Cardiac muscle cell (in vitro differentiated cells and primary cell): ENCODE measurements around the gene CLEC3A. TPM values are rescaled to one million over a fixed set of nuclear protein-coding genes. Genes with fewer than 3 reads are reported as not detected.

Experiments
- DNase-seq, 2 donors: peaks; one replicate each; pipeline versions ENCODE4 v3.0.0 to v3.0.0-alpha.2; 2010 to 2017; ENCODE audit warnings: low read depth in 1 of 2, low spot score in 1 of 2
- H3K27ac ChIP-seq: fragments of 200-600 bp; sonication (generic); 2 replicates; pipeline ENCODE4 v1.5.1; 2016
- H3K27me3 ChIP-seq: fragments of 200-600 bp; sonication (generic); 2 replicates; pipeline ENCODE4 v1.6.0; 2016; ENCODE audit warnings: control low read depth
- H3K36me3 ChIP-seq: fragments of 200-600 bp; sonication (generic); 2 replicates; pipeline ENCODE4 v1.5.1; 2016; ENCODE audit warnings: control low read depth
- H3K4me1 ChIP-seq: fragments of 200-600 bp; sonication (generic); 2 replicates; pipeline ENCODE4 v1.8.1; 2017; ENCODE audit warnings: low read depth, mild to moderate bottlenecking, mixed run types
- H3K4me3 ChIP-seq: fragments of 200-600 bp; sonication (generic); 2 replicates; pipeline ENCODE4 v1.5.1; 2016; ENCODE audit warnings: mild to moderate bottlenecking
- H3K9me3 ChIP-seq: fragments of 200-600 bp; sonication (generic); 2 replicates; pipeline ENCODE4 v1.5.1; 2017; ENCODE audit warnings: low read depth, mild to moderate bottlenecking, control low read depth
- polyA plus RNA-seq: library from polyadenylated mRNA; unstranded; fragments of >200 nt; fragmentation: Nextera tagmentation; extraction: Ambion mirVana; gene quantifications from 2 replicates; pipeline ENCODE4 v1.2.1, GENCODE V29; 2016
- total RNA-seq: library from RNA; depleted of rRNA; stranded (reverse); fragments of >200 nt; gene quantifications from 2 replicates; pipeline ENCODE4 v1.2.3, GENCODE V29; 2016
- TF ChIP-seq, protein P1 (sequence below): IDR thresholded peaks from 2 replicates; pipeline ENCODE4 v1.5.1; 2012; ENCODE audit warnings: low read depth, mild to moderate bottlenecking, low read length

Gene CLEC3A
- total and polyA plus RNA-seq, 2 experiments from 2014 or later = not detected

DNA sequence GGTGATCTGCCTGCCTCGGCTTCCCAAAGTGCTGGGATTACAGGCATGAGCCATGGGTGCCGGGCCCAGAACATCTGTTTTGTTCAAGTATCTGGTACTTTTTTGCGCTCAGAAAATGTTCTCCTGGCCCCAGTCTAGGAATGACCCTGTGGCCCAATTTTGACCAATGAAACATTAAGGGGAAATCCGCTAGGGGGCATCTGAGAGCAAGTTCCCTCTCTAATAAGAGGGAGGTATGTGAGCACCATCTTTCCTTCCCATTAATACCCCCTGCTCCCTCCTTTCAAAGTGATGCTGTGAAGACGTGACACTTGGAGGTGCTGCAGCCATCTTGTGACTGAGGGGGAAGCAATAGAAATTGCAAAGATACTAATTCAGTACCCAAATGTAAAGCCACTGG is 16.5 kb upstream of the CLEC3A start:
- no peak overlapping the region for H3K4me3 ChIP-seq
- H3K27me3 ChIP-seq = no peaks in the 10 kb centered on the region
- H3K9me3 ChIP-seq = no peaks in the 10 kb centered on the region
- H3K27ac ChIP-seq = no peak overlapping the region
- TF ChIP-seq, protein P1, sequence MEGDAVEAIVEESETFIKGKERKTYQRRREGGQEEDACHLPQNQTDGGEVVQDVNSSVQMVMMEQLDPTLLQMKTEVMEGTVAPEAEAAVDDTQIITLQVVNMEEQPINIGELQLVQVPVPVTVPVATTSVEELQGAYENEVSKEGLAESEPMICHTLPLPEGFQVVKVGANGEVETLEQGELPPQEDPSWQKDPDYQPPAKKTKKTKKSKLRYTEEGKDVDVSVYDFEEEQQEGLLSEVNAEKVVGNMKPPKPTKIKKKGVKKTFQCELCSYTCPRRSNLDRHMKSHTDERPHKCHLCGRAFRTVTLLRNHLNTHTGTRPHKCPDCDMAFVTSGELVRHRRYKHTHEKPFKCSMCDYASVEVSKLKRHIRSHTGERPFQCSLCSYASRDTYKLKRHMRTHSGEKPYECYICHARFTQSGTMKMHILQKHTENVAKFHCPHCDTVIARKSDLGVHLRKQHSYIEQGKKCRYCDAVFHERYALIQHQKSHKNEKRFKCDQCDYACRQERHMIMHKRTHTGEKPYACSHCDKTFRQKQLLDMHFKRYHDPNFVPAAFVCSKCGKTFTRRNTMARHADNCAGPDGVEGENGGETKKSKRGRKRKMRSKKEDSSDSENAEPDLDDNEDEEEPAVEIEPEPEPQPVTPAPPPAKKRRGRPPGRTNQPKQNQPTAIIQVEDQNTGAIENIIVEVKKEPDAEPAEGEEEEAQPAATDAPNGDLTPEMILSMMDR = no peak
- no peaks in the 10 kb centered on the region for H3K4me1 ChIP-seq
- peak in 1 of 2 donors; percentile 4 for DNase-seq
- no peaks in the 10 kb centered on the region for H3K36me3 ChIP-seq

DNA sequence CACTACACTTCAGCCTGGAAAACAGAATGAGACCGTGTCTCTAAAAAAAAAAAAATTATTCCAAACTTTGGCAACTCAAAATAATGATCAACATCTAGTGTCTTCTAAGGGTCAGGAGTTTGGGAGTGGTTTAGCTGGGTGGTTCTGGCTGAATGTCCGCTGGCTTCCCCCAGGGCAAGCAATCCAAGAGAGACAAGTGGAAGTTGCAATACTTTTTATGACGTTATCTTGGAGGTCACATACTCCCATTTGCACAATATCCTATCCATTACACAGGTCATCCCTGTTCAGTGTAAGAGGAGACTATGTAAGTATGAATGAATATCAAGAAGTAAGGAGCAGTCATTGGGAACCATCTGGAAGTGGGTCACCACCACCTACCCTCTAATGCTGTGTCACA is 15.2 kb upstream of the CLEC3A start:
- H3K27ac ChIP-seq = no peak overlapping the region
- no peak for DNase-seq
- TF ChIP-seq, protein P1 = no peak
- H3K4me1 ChIP-seq = no peaks in the 10 kb centered on the region
- peaks cover 4% of the 10 kb centered on the region for H3K27me3 ChIP-seq
- no peaks in the 10 kb centered on the region for H3K36me3 ChIP-seq
- no peaks in the 10 kb centered on the region for H3K9me3 ChIP-seq
- H3K4me3 ChIP-seq = no peak overlapping the region

DNA sequence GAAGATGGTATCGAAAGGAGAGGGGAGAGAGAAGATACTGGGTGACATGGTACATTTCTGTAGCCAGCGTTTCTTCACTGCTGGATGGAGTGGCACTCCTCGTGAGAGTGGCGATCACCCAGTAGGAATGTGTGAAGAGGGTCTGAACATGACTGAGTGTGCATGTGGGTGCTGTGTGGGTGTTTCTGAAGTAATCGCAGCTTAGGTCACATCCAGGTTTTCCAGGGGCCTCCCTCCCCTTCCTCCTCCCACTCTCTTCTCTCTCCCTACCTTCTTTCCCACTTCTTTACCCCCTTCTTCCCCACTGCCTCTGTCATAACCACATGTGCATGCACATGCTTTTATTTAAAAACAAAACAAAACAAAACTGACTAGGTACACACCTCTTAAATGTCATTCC is 1.8 kb downstream of the CLEC3A start:
- TF ChIP-seq, protein P1 = no peak

DNA sequence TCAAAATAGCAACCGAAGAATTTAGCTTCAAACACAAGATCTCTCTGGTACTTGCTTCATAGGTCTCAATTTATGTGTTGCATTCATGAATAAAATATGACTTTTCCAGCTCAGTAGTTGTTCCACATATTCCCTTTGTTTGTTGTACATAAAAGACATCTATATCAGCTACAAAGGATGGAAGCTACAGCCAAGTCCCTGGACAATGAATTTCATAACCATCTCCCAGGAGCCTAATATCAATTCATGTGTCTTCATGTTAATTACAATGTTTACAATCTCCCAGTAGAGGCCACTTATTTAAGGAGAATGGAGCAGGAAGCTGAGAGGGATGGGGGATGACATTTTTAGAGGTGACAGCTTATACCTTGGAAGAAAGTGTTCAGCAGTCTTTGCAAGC is 3.3 kb downstream of the CLEC3A start:
- Histone ChIP-seq H3K27ac (no peak overlapping the region), H3K4me3 (no peak overlapping the region), H3K9me3 (no peaks in the 10 kb centered on the region), H3K27me3 (no peaks in the 10 kb centered on the region), H3K4me1 (no peaks in the 10 kb centered on the region), H3K36me3 (no peaks in the 10 kb centered on the region)
- TF ChIP-seq, protein P1 = no peak
- DNase-seq = no peak

More for the DNA sequence above, 1.8 kb downstream of the CLEC3A start:
- Histone ChIP-seq H3K4me1 (no peaks in the 10 kb centered on the region), H3K36me3 (no peaks in the 10 kb centered on the region), H3K4me3 (no peak overlapping the region), H3K27me3 (no peaks in the 10 kb centered on the region), H3K9me3 (no peaks in the 10 kb centered on the region), H3K27ac (no peak overlapping the region)
- no peak for DNase-seq

DNA sequence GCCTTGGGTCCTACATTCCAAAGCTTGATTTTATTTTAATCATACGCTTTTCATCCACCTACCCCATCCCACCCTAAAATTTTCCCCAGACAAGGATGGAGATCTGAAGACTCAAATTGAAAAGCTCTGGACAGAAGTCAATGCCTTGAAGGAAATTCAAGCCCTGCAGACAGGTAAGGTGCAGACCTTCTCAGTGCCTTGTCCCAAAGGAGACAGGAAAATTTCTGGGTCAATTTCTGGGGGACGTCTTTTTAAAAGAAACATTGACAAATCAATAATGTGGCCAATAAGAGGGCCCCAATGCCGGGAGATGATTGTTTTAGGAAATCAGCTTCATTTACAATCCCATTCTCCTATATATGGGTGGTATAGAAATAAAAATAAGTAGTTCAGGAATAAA is 5.7 kb downstream of the CLEC3A start:
- Histone ChIP-seq H3K27ac (no peak overlapping the region), H3K27me3 (no peaks in the 10 kb centered on the region), H3K4me3 (no peak overlapping the region), H3K9me3 (no peaks in the 10 kb centered on the region), H3K36me3 (no peaks in the 10 kb centered on the region), H3K4me1 (no peaks in the 10 kb centered on the region)
- DNase-seq = no peak
- TF ChIP-seq, protein P1 = no peak

DNA sequence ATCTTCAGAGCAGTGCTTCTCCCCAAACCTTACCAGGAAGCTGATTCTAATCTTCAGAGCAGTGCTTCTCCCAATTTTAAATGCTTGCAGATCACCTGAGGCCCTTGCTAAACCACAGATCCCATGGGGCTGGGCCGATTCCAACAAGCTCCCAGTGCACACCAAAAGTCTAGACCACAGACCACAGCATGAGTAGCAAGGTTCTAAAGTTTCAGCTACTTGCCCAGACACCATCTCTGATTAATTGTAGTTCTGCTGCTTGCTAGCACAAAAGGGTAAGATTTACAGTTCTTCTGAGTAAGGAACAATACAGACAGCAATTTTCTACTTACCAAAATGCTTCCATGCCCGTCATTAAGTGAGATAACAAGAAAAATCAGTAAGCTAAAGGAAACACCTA is 12.2 kb downstream of the CLEC3A start:
- no peak for DNase-seq
- Histone ChIP-seq H3K27ac (no peak overlapping the region), H3K9me3 (no peaks in the 10 kb centered on the region), H3K4me3 (no peak overlapping the region), H3K4me1 (no peaks in the 10 kb centered on the region), H3K36me3 (no peaks in the 10 kb centered on the region), H3K27me3 (peaks cover 13% of the 10 kb centered on the region)
- TF ChIP-seq, protein P1 = no peak
